ENCODE data around the gene IFITM1.

- TF ChIP-seq POLR2AphosphoS5 (IDR thresholded peaks at IDR 0.05; ENCODE audit: low read depth, low read length): no peak
- no peak for TF ChIP-seq TAF1 (IDR thresholded peaks at IDR 0.05; ENCODE audit: low read depth, low read length)
- TF ChIP-seq POLR2A (IDR thresholded peaks at IDR 0.05; ENCODE audit: low read depth, low read length): no peak
- TF ChIP-seq SPI1 (IDR thresholded peaks at IDR 0.05; ENCODE audit: low read depth, low read length): no peak
- TF ChIP-seq PAX5 (IDR thresholded peaks at IDR 0.05; ENCODE audit: insufficient read depth, low read length, severe bottlenecking): no peak
Measured at GRCh38 chr11:287821-288477, 25.9 kb upstream of the IFITM1 start.

All from GM12891 (cell line).